Measurements from ENCODE around the gene ZKSCAN4.
A peak's percentile ranks its signal among the peaks of the same experiment; 100 is the strongest.

ZKSCAN4 gene

GRCh38 chr6:28266563-28266961, 14.5 kb upstream of the ZKSCAN4 start:
- TF ChIP-seq CTCF (conservative IDR thresholded peaks at IDR 0.05; ENCODE audit: control insufficient read depth, insufficient read depth, low read depth, low read length): no peak
- peak overlapping the region; percentile 81 for H3K4me3 ChIP-seq (ENCODE audit: control insufficient read depth, low read depth, low read length)
- no peak for DNase-seq (ENCODE audit: low read depth)

GRCh38 chr6:28264834-28265401, 12.8 kb upstream of the ZKSCAN4 start:
- TF ChIP-seq CTCF (conservative IDR thresholded peaks at IDR 0.05; ENCODE audit: control insufficient read depth, insufficient read depth, low read depth, low read length): no peak
- no peak overlapping the region for H3K4me3 ChIP-seq (ENCODE audit: control insufficient read depth, low read depth, low read length)
- DNase-seq (ENCODE audit: low read depth): no peak

GRCh38 chr6:28263922-28264321, 11.9 kb upstream of the ZKSCAN4 start:
- H3K4me3 ChIP-seq (ENCODE audit: control insufficient read depth, low read depth, low read length): no peak overlapping the region
- no peak for DNase-seq (ENCODE audit: low read depth)
- no peak for TF ChIP-seq CTCF (conservative IDR thresholded peaks at IDR 0.05; ENCODE audit: control insufficient read depth, insufficient read depth, low read depth, low read length)

- TF ChIP-seq CTCF (conservative IDR thresholded peaks at IDR 0.05; ENCODE audit: control insufficient read depth, insufficient read depth, low read depth, low read length): no peak
- peak; percentile 80 for DNase-seq (ENCODE audit: low read depth)
- H3K4me3 ChIP-seq (ENCODE audit: control insufficient read depth, low read depth, low read length): peak within 1 kb of the TSS; percentile 40
Measured at GRCh38 chr6:28258877-28259777, 7.1 kb upstream of the ZKSCAN4 start, which contains the start of gene NKAPL. Gene NKAPL, plus strand, starts transcription at chr6:28259297. Its CDS starts 75 bp downstream, at chr6:28259372.

GRCh38 chr6:28257042-28257441, 5.0 kb upstream of the ZKSCAN4 start:
- no peak for DNase-seq (ENCODE audit: low read depth)
- H3K4me3 ChIP-seq (ENCODE audit: control insufficient read depth, low read depth, low read length): no peak overlapping the region
- no peak for TF ChIP-seq CTCF (conservative IDR thresholded peaks at IDR 0.05; ENCODE audit: control insufficient read depth, insufficient read depth, low read depth, low read length)

GRCh38 chr6:28254121-28254519, 2.1 kb upstream of the ZKSCAN4 start:
- TF ChIP-seq CTCF (conservative IDR thresholded peaks at IDR 0.05; ENCODE audit: control insufficient read depth, insufficient read depth, low read depth, low read length): no peak
- no peak overlapping the region for H3K4me3 ChIP-seq (ENCODE audit: control insufficient read depth, low read depth, low read length)
- no peak for DNase-seq (ENCODE audit: low read depth)
